ENCODE measurements around the gene ZNF771.

GRCh38 chr16:30414159-30414558 lies 6.8 kb downstream of the ZNF771 start:
- TF ChIP-seq EZH2phosphoT487 (IDR thresholded peaks at IDR 0.05; ENCODE audit: borderline replicate concordance): no peak
- TF ChIP-seq CTCF (IDR thresholded peaks at IDR 0.05 in 2 of 3, conservative IDR thresholded peaks at IDR 0.05 in 1 of 3; ENCODE audit: borderline replicate concordance in 1 of 3, insufficient read depth in 1 of 3, low read depth in 2 of 3, low read length in 2 of 3): no peak
- TF ChIP-seq, protein P1, sequence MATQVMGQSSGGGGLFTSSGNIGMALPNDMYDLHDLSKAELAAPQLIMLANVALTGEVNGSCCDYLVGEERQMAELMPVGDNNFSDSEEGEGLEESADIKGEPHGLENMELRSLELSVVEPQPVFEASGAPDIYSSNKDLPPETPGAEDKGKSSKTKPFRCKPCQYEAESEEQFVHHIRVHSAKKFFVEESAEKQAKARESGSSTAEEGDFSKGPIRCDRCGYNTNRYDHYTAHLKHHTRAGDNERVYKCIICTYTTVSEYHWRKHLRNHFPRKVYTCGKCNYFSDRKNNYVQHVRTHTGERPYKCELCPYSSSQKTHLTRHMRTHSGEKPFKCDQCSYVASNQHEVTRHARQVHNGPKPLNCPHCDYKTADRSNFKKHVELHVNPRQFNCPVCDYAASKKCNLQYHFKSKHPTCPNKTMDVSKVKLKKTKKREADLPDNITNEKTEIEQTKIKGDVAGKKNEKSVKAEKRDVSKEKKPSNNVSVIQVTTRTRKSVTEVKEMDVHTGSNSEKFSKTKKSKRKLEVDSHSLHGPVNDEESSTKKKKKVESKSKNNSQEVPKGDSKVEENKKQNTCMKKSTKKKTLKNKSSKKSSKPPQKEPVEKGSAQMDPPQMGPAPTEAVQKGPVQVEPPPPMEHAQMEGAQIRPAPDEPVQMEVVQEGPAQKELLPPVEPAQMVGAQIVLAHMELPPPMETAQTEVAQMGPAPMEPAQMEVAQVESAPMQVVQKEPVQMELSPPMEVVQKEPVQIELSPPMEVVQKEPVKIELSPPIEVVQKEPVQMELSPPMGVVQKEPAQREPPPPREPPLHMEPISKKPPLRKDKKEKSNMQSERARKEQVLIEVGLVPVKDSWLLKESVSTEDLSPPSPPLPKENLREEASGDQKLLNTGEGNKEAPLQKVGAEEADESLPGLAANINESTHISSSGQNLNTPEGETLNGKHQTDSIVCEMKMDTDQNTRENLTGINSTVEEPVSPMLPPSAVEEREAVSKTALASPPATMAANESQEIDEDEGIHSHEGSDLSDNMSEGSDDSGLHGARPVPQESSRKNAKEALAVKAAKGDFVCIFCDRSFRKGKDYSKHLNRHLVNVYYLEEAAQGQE (IDR thresholded peaks at IDR 0.05; ENCODE audit: low read depth): no peak
- TF ChIP-seq RAD21 (IDR thresholded peaks at IDR 0.05; ENCODE audit: low read depth): no peak
